SKM-1 (cell line): ENCODE measurements around the gene EFNA2.
"Not testable (repeated sequence)": the region's sequence is repeated elsewhere in the genome, so short reads cannot be mapped to it uniquely, and the experiment has no call there.

ENCODE experiments used
- DNase-seq: peaks from one replicate; lab custom pipeline; 2025; ENCODE audit not compliant: unreplicated experiment; lab: John Stamatoyannopoulos, UW

EFNA2 gene

DNA sequence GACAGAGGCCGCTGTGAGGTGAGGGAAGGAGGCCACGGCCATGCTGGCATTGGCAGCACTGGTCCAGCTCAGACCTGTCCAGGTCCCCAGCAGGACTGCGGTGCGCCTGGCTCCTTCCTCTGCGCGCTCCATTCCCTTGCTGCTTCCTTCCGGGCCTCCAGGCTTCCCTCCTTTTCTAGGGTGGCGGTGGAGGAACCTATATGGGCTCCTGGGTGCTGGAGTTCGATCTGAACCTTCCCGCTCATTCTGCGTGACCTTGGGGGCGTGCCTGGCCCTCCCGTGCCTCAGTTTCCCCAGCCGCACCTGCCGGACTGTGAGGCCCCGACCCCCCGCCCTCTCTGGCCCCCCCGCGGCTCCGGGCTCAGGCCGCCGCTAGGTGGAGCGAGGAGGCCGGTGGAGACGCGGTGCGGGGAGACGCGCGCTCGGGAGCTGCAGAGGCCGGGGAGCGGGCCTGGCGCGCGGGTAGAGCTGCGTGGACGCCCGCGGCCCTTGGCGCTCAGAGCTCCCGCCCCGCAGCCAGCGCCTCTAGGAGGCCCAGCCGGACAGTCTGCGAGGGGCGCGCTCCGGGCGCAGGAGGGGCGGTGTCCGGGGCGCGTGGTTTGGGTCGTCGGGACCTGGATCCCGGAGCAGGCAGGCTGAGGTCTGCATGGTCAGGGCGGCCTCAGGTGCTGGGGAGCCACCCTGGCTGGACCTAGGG, 29.9 kb downstream of the EFNA2 start:
- peak; percentile 11 for DNase-seq

DNA sequence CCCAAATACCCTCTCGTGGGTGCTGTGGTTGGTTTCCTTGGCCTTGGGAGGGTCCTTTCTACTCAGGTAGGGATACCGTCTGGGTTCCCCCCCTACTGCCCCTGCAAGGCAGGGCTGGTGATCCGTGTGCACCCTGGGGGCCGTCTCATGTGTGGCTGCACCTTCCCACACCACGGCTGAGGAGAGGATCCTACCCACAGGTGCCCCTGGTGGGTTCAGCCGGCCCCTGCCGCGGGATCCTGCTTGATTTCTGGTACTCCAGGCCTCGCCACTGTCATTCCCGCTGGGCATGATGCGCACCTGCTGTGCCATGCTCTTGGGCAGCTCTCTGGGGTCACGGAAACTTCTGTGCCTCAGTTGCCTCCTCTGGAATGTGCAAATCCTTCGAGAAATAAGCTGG, 30.8 kb downstream of the EFNA2 start:
- DNase-seq, result no peak

GRCh38 chr19:1317274-1318003, 31.8 kb downstream of the EFNA2 start:
- no peak for DNase-seq

- no peak for DNase-seq
These were observed 33.2 kb downstream of the EFNA2 start for GRCh38 chr19:1318678-1319471.

DNA sequence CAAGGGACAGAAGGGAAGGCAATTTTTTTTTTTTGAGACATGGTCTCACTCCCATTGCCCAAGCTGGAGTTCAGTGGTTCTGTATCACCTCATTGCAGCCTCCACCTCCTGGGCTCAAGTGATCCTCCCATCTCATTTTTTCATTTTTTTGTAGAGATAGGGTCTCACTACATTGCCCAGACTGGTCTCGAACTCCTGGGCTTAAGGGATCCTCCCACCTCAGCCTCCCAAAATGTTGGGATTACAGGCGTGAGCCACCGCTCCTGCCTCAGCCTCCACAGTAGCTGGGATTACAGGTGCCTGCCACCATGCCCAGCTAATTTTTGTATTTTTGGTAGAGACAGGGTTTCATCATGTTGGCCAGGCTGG, 34.6 kb downstream of the EFNA2 start:
- not testable (repeated sequence) for DNase-seq

DNA sequence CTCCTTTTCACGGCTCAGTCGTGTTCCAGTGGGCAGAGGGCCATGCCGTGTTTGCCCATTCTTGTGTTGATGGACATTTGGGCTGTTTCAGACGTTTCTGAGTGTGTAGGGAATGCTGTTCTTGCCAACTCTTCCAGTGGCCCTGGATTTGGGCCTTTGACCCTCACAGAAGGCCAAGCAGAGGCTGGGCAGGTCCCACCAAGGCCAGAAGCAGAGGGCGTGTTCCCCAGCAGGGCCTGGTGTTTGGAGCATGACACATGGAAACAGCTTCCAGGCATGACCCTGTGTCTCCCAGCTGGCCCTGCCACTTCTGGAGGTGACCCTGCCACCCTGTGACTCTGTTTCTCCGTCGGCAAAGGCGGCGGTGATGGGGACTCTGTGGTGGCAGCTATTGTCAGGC, 35.9 kb downstream of the EFNA2 start:
- DNase-seq, result no peak

- no peak for DNase-seq
These were observed 36.7 kb downstream of the EFNA2 start for GRCh38 chr19:1322198-1322981.

DNA sequence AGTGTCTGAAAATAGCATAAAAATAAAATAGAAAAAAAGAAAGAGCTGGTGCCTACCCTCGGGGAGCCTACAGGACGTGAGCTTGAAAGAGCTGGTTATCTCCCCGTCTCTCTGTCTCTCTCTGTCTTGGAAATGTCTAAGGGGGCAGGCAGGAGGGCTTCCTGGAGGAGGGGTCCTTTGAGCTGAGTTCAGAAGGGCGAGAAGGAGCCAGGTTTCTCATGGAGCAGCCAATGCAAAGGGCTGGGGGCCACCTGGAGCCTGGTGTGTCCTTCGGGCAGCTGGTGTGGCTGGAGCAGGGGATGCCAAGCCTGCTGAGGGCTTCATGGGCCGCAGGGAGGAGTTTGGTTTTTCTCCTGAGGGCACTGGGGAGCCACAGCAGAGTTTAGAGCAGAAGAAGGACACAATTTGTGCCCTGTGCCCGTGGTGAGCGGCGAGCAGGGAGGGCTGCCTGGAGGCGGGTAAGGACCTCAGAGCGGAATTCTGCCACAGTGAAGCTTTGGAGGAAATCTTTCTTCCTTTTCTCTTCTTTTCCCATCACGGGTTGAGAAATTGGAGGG, 38.7 kb downstream of the EFNA2 start:
- DNase-seq, result no peak

- DNase-seq, result no peak
These were observed 39.3 kb downstream of the EFNA2 start for GRCh38 chr19:1324806-1325567.

- DNase-seq, result no peak
These were observed 40.1 kb downstream of the EFNA2 start for GRCh38 chr19:1325568-1326294.

DNA sequence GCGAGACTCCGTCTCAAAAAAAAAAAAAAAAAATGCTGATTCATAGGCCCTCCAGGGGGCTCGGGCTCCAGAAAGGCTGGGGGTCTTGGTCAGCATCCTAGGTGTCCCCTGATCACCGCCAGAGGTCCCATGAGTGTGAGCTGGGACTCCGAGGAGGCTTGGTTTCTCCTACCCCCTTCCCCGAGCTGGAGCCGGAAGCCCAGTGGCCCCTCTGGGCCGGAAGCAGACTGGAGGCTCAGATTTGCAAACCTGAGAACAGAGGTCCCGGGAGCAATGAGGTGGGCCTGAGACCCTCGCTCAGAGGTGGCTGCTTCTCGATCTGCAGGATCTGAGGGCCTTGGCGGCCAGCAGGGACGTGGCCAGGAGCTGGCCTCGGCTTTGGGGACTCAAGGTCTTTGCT, 41.5 kb downstream of the EFNA2 start:
- DNase-seq, result no peak

- DNase-seq, result not testable (repeated sequence)
These were observed 46.5 kb downstream of the EFNA2 start for GRCh38 chr19:1332208-1332607.

GRCh38 chr19:1336079-1336684, 50.5 kb downstream of the EFNA2 start:
- DNase-seq, result no peak

DNA sequence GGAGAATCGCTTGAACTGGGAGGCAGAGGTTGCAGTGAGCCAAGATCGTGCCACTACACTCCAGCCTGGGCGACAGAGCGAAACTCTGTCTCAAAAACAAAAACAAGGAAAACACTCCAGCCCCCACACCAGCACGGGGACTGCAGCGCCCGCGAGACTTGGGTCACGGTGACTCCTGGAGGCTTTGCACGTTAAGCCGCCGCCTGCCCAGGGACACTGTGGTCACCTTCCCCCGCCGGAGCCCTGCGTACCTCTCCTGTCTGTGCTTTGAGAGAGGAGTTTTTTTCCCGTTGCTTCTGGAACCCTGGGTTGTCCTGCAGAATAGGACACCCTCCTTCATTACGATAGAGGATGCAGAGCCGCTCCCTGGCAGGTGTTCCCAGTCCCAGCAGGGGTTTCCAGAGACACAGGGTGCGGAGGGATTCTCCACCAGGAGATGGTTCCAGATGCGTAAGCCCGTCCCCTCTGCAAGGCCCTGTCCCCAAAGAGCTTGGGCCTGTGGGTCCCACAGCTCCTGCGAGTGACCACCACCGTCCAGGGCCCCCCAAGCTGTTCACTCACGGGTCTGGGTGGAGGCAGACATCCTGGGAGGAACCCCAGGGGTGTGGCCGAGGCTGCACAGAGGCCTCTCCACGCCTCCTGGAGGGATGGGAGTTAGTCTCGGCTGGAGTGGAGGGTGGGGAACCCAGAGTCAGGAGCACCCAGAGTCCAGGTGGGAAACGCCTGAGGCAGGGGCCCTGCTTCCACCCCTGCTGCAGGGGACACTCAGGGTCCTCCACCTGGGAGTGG, 55.2 kb downstream of the EFNA2 start:
- no peak for DNase-seq

GRCh38 chr19:1343041-1343440, 57.4 kb downstream of the EFNA2 start:
- no peak for DNase-seq

- DNase-seq, result no peak
These were observed 63.5 kb downstream of the EFNA2 start for GRCh38 chr19:1349211-1349610.

DNA sequence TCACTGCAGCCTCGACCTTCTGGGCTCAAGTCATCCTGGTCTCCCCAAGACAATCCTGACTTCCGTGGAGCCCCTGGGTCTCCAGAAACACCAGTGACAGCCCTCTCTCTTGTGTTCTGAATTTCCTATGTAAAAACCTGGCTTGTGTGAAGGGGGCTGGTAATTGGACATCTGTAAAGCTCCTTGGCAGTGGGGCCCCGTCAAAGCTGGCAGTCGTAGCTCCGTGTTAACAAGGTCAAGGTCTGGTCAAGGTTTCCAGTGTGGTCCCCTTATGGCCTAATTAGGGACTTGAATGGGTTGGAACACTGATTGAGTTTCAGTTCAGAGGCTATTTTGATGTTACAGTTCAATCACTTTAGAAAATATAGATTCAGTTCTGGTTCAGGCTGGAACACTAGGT, 65.2 kb downstream of the EFNA2 start:
- DNase-seq, result no peak
